ENCODE data around the gene UBXN10.

Gene UBXN10

GRCh38 chr1:20237646-20238045 is 51.8 kb downstream of the UBXN10 start:
- no peak for DNase-seq (ENCODE audit: low read depth)

GRCh38 chr1:20240012-20240411 is 54.1 kb downstream of the UBXN10 start:
- DNase-seq (ENCODE audit: low read depth) = no peak

- no peak for DNase-seq (ENCODE audit: low read depth)
These were observed 57.1 kb downstream of the UBXN10 start for GRCh38 chr1:20242890-20243479.
